ENCODE results near the gene TRPC4AP.
A peak's percentile ranks its signal among the peaks of the same experiment; 100 is the strongest.
"Not testable (repeated sequence)": the region's sequence is repeated elsewhere in the genome, so short reads cannot be mapped to it uniquely, and the experiment has no call there.

The TRPC4AP gene

GRCh38 chr20:35092524-35093266 lies at the start of gene TRPC4AP:
Gene TRPC4AP (minus strand): TSS chr20:35092807. CDS start chr20:35092781, 26 bp downstream.
- peak; percentile 90 for DNase-seq

GRCh38 chr20:35135867-35136586 lies 43.4 kb upstream of the TRPC4AP start:
- no peak for DNase-seq

- no peak for DNase-seq
Observed at GRCh38 chr20:35134880-35135279, 42.3 kb upstream of the TRPC4AP start.

- no peak for DNase-seq
Observed at GRCh38 chr20:35134472-35134871, 41.9 kb upstream of the TRPC4AP start.

GRCh38 chr20:35133735-35134134 lies 41.1 kb upstream of the TRPC4AP start:
- no peak for DNase-seq

GRCh38 chr20:35133031-35133430 lies 40.4 kb upstream of the TRPC4AP start:
- DNase-seq, result no peak

- no peak for DNase-seq
Observed at GRCh38 chr20:35131934-35132333, 39.3 kb upstream of the TRPC4AP start.

GRCh38 chr20:35129647-35130069 lies 37.1 kb upstream of the TRPC4AP start:
- no peak for DNase-seq

- DNase-seq, result no peak
Observed at GRCh38 chr20:35125753-35126152, 33.1 kb upstream of the TRPC4AP start.

GRCh38 chr20:35122756-35123405 lies 30.3 kb upstream of the TRPC4AP start:
- DNase-seq, result no peak

- DNase-seq, result no peak
Observed at GRCh38 chr20:35121186-35121585, 28.6 kb upstream of the TRPC4AP start.

GRCh38 chr20:35120012-35120701 lies 27.6 kb upstream of the TRPC4AP start:
- peak; percentile 41 for DNase-seq

- no peak for DNase-seq
Observed at GRCh38 chr20:35117629-35118028, 25.0 kb upstream of the TRPC4AP start.

GRCh38 chr20:35117196-35117595 lies 24.6 kb upstream of the TRPC4AP start:
- peak; percentile 21 for DNase-seq

- DNase-seq, result no peak
Observed at GRCh38 chr20:35116258-35116657, 23.7 kb upstream of the TRPC4AP start.

- DNase-seq, result no peak
Observed at GRCh38 chr20:35115606-35116005, 23.0 kb upstream of the TRPC4AP start.

- not testable (repeated sequence) for DNase-seq
Observed at GRCh38 chr20:35112276-35112675, 19.7 kb upstream of the TRPC4AP start.

GRCh38 chr20:35111141-35111888 lies 18.7 kb upstream of the TRPC4AP start:
- no peak for DNase-seq

GRCh38 chr20:35108921-35109320 lies 16.3 kb upstream of the TRPC4AP start:
- no peak for DNase-seq

- no peak for DNase-seq
Observed at GRCh38 chr20:35106827-35107380, 14.3 kb upstream of the TRPC4AP start.

- DNase-seq, result no peak
Observed at GRCh38 chr20:35104685-35105295, 12.2 kb upstream of the TRPC4AP start.

- DNase-seq, result no peak
Observed at GRCh38 chr20:35101620-35102019, 9.0 kb upstream of the TRPC4AP start.

Data from activated CD4-positive, alpha-beta T cell treated with anti-CD3 and anti-CD28 coated beads, Interleukin-2, amount 50 U/mL, for 16 hours (primary cell).